GM18951 (cell line): ENCODE results near the gene PAX5.
A peak's percentile ranks its signal among the peaks of the same experiment; 100 is the strongest.

Experiments used
- POLR2A ChIP-seq: IDR thresholded peaks from 4 replicates; pipeline ENCODE4 v1.6.1; 2011; ENCODE audit warnings: mild to moderate bottlenecking; ENCODE audit not compliant: insufficient read length, insufficient read depth; ENCODE audit errors: extremely low read depth
- in situ Hi-C: fragments of 300-500 bp; cut with MboI; formaldehyde crosslinking; loops from one replicate; pipeline ENCODE4 v1.12.0; 2022; ENCODE audit warnings: low sequenced_read_pairs, mixed read lengths, inconsistent platforms; ENCODE audit not compliant: unreplicated experiment

PAX5 gene

DNA sequence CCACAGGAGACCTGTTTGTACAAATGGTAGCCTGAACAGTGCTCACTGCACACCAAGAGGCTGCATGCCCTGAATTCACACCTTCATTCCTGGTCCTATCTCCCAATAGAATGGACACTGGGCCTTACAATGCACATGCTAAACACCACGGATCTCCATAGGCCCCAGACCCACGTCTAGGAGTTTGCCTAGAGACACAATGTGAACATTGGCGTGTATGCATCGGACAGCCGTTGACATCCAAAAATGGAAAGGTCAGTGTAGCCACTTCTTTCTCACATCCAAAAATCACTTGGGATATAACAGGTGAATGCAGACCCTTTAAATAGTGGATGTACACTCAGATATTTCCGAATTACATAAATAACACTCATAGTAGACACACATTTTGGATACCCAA is 927 bp downstream of the PAX5 start:
- in situ Hi-C loops = loop anchor here (5.0 kb wide), 1 partner anchor 269 kb away; no protein-coding TSS in a partner anchor
- no peak for TF ChIP-seq POLR2A

DNA sequence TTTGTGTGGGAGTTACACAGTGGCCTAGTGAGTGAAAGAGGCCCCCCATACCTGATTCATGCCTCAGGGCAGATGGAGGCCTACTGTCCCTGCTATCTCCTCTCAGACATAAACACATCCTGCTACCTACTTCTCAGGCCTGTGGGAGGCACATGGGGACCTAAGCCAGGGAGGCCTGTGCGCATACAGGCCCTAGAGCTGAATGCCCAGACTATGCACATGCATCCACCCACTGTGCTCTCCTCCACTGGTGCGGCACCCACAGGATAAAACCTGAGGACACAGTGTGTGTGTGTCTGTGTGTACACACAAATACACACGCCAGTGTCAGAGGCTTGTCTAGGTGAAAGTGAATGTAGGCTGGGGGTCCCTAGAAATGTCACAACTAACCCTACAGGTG is 1.4 kb downstream of the PAX5 start:
- TF ChIP-seq POLR2A = no peak
- in situ Hi-C loops = loop anchor here (5.0 kb wide), 1 partner anchor 270 kb away; no protein-coding TSS in a partner anchor

DNA sequence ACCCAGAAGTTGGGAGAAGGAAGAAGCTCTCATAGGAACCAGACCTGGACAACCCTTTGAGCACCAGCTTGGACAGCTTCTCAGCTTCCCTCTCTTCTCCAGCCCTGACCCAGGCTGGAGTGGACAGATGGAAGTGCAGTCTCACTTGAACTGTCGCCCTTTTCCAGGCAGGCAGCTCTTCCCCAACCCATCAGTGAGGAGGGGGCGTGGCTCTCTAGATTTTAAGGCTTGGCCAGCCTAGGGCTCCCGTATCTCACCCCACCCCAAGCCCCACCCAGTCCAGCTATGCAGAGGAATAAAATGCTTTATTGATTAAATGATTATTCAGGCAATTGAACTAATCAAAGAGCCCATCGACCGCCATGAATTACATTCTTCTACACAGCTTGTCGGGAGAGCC is 2.2 kb downstream of the PAX5 start:
- peak; percentile 36 for TF ChIP-seq POLR2A
- in situ Hi-C loops = loop anchor here (5.0 kb wide), 1 partner anchor 270 kb away; no protein-coding TSS in a partner anchor

DNA sequence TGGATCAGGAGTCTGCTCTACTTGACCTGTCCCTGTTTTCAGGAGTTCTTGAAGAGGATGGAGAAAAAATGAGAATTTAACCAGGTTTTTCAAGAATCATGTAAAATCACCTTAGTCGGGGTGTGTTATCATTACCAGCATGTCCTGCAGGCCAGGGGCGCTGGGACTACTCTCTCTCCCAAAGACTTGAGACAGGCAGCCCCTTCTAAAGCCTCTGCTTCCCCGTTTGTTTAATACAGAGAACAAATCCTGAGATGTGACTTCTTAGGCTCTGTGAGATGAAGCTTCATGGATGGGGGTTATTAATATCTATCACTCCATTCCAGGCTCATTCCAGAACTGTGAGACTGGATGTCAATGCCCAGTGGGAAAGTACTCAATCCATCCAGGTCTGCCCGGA is 3.0 kb downstream of the PAX5 start:
- in situ Hi-C loops = loop anchor here (5.0 kb wide), 1 partner anchor 271 kb away; no protein-coding TSS in a partner anchor
- TF ChIP-seq POLR2A = no peak

DNA sequence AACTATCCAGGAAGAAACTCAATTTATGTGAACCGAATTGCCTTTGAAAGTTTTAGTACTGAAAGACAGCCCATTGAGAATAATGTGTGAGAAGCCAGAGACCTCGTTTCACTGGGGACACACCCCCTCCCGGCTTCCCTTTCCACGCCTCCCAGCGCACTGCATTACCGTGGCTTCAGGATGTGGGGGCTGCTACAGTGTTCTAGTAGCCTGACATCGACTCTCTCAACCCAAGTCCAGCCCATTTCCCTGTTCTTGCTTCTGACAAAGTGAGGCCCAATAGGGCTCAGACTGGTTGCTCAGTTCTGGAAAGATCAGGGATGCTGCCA is 3.5 kb downstream of the PAX5 start:
- TF ChIP-seq POLR2A = peak; percentile 51
- in situ Hi-C loops = loop anchor here (5.0 kb wide), 1 partner anchor 272 kb away; no protein-coding TSS in a partner anchor

DNA sequence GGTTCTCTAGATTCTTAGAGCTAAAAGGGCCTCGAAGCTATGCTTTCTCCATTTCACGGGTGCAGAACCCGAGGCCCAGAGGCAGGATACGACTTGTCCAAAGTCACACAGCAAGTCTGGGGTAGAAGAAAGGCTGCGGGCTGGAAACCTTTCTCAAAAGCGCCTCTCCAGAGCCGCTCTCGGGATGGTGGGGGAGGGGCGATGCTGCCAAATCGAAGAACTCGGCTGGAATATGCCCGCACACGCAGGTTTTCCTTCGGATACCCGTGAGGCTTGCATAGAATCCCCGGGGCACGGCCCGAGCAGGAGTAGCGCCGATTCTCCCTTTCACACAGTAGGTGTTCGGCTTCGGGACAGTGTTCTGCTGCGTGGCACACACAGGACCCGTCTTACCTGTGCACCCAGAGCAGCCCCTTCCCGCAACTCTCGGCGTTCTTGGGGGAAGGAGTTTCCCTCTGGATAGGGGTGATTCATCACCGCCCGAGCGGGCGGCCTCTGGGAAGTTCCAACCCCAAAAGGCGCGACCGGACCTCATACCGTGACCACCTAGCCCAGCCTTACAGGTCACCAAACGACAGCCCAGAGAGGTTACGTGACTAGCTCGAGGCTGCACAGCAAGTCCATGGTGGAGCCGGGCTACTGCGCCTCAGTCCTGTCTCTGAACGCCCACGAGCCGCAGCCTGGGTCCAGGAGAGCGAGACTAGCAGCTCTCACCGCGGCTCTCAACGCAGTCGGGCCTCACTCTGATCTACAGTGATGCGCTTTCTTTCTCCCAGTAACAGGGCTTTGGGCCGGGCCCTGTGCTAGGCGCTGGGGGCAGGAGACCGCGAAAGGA is 4.1 kb downstream of the PAX5 start:
- in situ Hi-C loops = loop anchor here (5.0 kb wide), 1 partner anchor 272 kb away; no protein-coding TSS in a partner anchor
- peak; percentile 57 for TF ChIP-seq POLR2A

DNA sequence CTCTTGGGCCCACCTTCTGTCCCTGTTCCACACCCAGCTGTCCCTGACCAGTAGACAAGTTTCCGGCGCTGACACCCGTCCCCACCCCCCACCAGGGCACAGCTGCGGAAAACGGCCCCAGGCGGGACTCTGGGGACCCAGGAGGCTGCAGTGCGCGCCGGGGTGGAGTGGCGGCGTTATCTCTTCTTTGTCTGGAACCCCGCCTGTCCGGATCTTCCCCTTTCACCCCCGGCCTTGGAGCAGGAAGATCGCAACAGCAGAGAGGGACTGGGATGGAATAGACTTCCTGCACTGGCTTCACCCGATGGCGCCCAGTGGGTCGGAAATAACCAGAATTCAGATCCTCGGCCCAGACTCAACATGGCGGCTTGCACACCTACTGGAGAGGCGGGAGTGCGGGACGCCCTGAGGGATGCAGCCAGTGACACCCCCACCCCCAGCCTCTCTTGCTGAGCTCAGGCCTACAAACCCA is 4.7 kb downstream of the PAX5 start:
- in situ Hi-C loops = no loop called here
- peak; percentile 29 for TF ChIP-seq POLR2A

DNA sequence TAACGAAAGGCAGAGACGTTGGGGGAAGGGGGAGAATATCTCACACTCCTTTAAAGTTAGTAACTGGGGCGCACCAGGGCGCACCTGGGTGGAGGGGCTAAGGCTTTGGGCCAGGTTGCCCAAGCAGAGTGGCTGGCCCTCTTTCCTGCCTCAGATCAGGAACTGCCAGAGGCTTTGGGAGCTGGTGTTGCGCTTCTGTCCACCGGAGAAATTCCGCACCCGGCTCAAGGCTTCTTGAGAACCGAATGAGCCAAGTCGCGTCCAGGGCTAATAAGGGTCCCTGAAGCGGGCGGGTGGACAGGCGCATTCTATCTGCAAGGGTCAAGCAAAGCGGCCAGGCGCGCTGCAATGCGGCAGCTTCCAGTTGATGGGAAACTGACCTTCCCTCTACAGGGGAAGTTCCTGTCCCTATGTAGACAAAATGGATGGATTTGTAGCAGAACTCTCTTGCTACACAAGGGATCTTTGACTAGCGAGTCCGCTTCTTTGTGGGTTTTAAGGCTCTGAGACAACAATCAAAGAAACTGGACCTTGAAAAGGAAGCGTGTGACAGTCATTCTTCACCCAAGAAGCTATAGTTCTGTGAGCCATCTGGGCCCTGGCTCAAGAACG is 5.5 kb downstream of the PAX5 start:
- in situ Hi-C loops = no loop called here

DNA sequence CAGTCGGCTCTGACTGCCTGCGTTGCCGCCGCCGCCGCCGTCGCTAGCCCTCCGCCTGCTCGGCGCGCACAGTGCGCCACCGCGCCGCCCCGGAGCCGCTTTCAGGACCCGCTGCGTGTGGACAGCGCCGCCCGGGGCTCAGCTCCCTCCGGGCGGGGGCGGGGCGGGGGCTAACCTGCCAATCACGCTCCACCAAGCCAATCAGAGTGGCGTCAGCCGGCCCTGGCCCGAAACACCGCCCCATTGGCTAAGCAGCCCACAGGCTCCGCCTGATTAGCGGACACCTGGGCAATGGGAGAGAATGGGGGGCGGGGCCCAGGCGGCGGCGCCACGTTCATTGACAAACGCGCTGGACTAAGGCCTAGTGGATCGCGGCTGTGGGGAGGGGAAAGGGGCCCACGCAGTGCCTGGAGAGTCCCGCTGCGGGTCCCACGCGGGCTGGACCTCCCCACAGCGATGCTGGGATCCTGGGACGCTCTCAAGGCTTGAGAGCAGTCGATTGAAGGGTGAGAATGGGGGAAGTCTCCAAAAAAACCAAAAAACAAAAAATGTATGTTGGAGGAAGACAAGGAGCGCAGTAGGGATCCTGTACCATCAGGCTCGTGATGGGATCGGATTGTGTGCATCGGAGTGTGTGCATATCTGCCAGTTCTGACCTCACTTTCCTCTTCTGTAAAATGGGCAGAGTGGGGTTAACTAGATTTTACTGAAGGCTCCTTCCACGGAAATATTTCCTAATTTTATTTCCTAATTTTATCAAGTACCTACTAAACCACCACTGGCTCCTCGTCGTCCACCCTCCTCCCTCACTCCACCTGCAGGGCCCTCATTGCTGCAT is 6.3 kb downstream of the PAX5 start:
- peak; percentile 72 for TF ChIP-seq POLR2A
- in situ Hi-C loops = no loop called here

More for the DNA sequence above, 5.5 kb downstream of the PAX5 start:
- TF ChIP-seq POLR2A = peak; percentile 13

DNA sequence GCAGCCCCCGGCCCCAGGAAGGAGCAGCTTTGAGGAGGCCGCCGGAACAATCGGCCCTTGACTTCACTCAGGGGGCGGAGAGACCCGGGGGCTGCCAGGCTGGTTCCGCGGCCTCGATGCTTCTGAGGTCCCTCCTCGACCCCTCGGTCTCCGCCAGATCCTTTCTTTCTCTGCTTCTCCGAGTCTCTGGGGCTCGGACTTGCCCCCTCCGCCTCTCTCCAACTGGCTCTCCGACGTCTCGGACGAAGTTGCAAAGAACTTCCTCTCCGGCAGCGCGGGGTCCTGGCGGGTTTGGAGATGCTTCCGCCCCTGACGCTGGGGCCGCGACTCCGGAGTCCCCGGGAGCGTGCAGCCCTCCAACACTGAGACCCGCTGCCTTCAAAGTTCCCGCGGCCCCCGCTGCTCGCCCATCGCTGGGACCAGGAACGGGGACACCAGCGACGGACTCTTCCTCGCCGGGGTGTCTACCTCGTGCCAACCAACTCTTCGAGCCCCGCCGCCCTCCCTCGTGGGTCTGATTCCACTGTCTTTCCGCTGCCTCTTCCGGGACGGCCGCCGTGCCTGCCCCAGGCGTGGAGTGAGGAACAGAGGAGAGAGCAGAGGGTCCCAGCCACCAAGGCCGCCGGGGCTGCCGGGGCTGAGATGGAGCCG is 7.0 kb downstream of the PAX5 start:
- no peak for TF ChIP-seq POLR2A
- in situ Hi-C loops = no loop called here

DNA sequence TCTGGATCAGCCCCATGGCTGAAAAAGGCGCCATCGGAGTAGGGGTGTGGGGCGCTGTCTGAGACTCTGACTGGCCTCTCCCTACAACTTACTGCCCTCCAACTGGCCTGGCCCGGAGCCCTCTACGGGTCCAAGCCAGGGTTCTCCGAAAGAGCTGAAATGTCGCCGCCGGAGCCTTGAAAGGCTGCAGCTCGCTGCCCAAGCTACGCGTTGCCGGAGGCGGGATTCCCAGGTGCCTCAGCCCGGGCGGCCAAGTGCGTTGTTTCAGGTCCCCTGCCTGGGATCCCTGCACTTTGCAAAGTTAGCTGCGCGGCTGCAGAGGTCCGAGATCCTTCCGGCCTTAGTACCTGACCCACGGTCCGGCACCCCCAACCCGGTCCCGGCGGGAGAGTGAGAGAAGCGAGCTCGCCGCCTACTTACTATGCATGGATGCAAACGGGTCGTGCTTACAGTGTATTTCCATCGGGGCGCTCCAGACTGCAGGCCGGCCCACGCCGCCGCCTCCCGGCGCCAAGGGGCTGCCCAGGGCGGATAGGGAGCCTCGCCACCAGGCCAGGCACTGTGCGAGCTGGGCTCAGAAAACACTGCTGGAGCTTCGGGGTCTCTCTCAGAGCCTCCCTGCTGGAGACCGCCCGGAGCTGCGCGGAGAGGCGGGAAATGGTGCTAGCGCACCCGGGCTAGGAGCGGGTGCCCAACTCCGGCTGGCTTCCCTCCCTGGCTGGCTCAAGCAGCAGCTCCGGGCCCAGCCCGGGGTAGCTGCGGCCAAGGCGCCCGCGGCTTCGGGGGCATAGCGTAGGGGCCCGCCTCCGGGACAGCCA is 7.7 kb downstream of the PAX5 start:
- in situ Hi-C loops = no loop called here
- peak; percentile 32 for TF ChIP-seq POLR2A

DNA sequence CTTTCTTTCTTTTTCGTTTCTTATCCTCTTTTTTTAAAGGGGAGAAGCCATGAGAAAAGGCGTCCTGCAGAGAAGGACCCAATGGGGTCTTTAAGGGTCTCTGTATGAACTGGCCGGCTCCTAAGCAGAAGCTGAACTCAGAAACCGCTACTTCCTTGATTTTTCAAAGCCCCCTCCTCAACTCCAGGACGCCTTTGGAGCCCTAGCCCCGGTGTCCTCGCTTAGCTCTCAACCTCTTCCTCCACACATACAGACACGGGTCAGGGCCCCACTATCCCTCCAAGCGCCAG is 8.3 kb downstream of the PAX5 start:
- in situ Hi-C loops = no loop called here
- TF ChIP-seq POLR2A = no peak

DNA sequence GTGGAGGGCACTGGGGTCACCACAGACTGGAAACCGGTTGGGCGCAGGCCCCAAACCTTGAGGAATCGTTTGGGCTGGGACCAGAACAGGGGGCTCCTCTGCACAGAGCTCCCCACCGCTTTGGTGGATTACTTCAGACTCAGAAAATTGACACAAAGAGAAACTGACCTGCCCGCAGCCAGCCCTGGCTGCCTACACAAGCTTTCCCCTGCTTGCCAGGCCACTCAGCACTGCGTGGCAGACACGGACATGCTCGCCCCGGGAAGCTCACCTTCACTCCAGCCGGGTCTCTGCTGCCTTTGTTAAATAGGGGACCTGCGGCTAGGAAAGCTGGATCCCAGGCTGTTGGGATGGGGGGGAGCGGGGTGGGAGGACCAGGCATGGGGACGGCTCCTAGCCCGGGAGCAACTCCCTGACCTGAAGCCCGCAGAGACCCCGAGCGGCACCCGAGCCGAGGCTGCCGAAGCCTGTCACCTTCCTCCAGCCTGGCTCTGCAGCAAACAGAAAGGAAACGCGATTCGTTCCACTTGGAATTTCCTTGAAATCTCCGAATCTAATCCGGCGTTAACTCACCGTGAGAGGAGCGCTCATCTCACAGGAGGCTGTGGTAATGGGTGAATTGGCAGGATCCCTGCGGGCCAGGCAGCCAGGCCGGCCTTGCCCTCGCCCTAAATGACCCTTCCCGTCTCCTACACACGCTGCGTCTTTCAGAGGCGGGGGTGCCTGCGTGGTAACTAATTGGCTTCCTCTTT is 8.8 kb downstream of the PAX5 start:
- peak; percentile 50 for TF ChIP-seq POLR2A
- in situ Hi-C loops = no loop called here
